NB4 (cell line): ENCODE data around the gene L3HYPDH.
A peak's percentile ranks its signal among the peaks of the same experiment; 100 is the strongest.

Experiments used
- DNase-seq: peaks from one replicate; pipeline ENCODE4 v3.0.0; 2010; ENCODE audit warnings: low read depth
- H3K4me3 ChIP-seq: one replicate; pipeline ENCODE4 v1.5.1; 2011; ENCODE audit warnings: mild to moderate bottlenecking, low read depth, low read length, moderate library complexity
- CTCF ChIP-seq: IDR thresholded peaks from one replicate; pipeline ENCODE4 v1.5.1; 2012; ENCODE audit warnings: low read depth, low read length
- MAX ChIP-seq: IDR thresholded peaks from 2 replicates; pipeline ENCODE4 v1.6.1; 2011; ENCODE audit warnings: low read depth, low read length
- MYC ChIP-seq: IDR thresholded peaks from 2 replicates; pipeline ENCODE4 v1.6.1; 2011; ENCODE audit warnings: low read depth, low read length
- POLR2A ChIP-seq: IDR thresholded peaks from 2 replicates; pipeline ENCODE4 v1.6.1; 2011; ENCODE audit warnings: mild to moderate bottlenecking; ENCODE audit not compliant: insufficient read length; ENCODE audit errors: extremely low read depth

Gene L3HYPDH

GRCh38 chr14:59511916-59512575 is 27.8 kb upstream of the L3HYPDH start:
- TF ChIP-seq CTCF, result peak; percentile 63
- no peak for TF ChIP-seq MAX
- TF ChIP-seq MYC, result no peak
- no peak for TF ChIP-seq POLR2A
- no peak overlapping the region for H3K4me3 ChIP-seq
- DNase-seq, result peak; percentile 7

GRCh38 chr14:59510966-59511365 is 26.8 kb upstream of the L3HYPDH start:
- no peak overlapping the region for H3K4me3 ChIP-seq
- TF ChIP-seq MYC (no peak), MAX (no peak), POLR2A (no peak), CTCF (no peak)
- DNase-seq, result no peak

GRCh38 chr14:59510001-59510400 is 25.8 kb upstream of the L3HYPDH start:
- no peak for DNase-seq
- no peak overlapping the region for H3K4me3 ChIP-seq
- TF ChIP-seq MYC, result no peak
- no peak for TF ChIP-seq MAX
- TF ChIP-seq CTCF, result no peak
- no peak for TF ChIP-seq POLR2A

- H3K4me3 ChIP-seq, result no peak overlapping the region
- no peak for DNase-seq
- no peak for TF ChIP-seq MYC
- no peak for TF ChIP-seq POLR2A
- no peak for TF ChIP-seq CTCF
- TF ChIP-seq MAX, result no peak
These were observed 24.9 kb upstream of the L3HYPDH start for GRCh38 chr14:59509101-59509500.

- TF ChIP-seq MYC, result no peak
- TF ChIP-seq POLR2A, result no peak
- no peak for TF ChIP-seq CTCF
- no peak overlapping the region for H3K4me3 ChIP-seq
- DNase-seq, result no peak
These were observed 23.5 kb upstream of the L3HYPDH start for GRCh38 chr14:59507752-59508103.

GRCh38 chr14:59507063-59507751 is 23.0 kb upstream of the L3HYPDH start:
- TF ChIP-seq MYC (no peak), CTCF (peak; percentile 89)
- DNase-seq, result peak; percentile 54
- H3K4me3 ChIP-seq, result no peak overlapping the region
